Tibial nerve (tissue), 4 donors: ENCODE data around the gene SLC25A22.
A peak's percentile ranks its signal among the peaks of the same experiment; 100 is the strongest.

Source experiments
- EP300 ChIP-seq, 2 donors: sonication (generic); formaldehyde crosslinking; IDR thresholded peaks; one replicate each; pipeline ENCODE4 v1.6.1; 2017; ENCODE audit warnings: antibody characterized with exemption in 2 of 2, mild to moderate bottlenecking in 1 of 2
- POLR2A ChIP-seq, 2 donors: fragments of 450-650 bp; IDR thresholded peaks; one replicate each; pipeline ENCODE4 v1.6.1; 2017; ENCODE audit warnings: antibody characterized with exemption in 2 of 2, mild to moderate bottlenecking in 2 of 2, moderate library complexity in 2 of 2
- TF ChIP-seq, protein P1 (sequence below), 5 experiments: fragments of 200-600 bp in 3 of 5; fragments of 450-650 bp in 2 of 5; sonication (generic) in 3 of 5; IDR thresholded peaks; one replicate each; pipeline ENCODE4 v1.5.1; 2016 to 2019; ENCODE audit warnings: antibody characterized with exemption in 5 of 5, mild to moderate bottlenecking in 3 of 5, moderate library complexity in 2 of 5

DNA sequence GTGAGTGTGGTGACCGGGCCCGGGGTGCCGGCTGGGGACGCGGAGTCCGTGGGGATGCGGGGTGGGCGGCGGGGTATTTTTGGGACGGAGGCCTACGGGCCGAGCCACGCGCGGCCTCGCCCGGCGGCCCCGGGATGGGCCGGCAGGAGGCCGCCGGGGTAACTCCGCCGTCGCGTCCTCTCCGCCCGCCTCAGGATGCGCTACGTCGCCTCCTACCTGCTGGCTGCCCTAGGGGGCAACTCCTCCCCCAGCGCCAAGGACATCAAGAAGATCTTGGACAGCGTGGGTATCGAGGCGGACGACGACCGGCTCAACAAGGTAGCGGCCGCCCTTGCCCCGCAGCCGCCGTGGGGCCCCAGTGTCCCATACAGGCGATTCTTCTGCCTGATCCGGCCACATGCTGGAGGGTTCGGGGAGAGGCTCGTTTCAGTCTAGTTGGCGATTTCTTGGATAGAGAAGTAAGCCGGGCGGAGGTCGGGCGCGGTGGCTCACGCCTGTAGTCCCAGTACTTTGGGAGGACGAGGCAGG, 12.0 kb upstream of the SLC25A22 start:
- TF ChIP-seq, protein P1, sequence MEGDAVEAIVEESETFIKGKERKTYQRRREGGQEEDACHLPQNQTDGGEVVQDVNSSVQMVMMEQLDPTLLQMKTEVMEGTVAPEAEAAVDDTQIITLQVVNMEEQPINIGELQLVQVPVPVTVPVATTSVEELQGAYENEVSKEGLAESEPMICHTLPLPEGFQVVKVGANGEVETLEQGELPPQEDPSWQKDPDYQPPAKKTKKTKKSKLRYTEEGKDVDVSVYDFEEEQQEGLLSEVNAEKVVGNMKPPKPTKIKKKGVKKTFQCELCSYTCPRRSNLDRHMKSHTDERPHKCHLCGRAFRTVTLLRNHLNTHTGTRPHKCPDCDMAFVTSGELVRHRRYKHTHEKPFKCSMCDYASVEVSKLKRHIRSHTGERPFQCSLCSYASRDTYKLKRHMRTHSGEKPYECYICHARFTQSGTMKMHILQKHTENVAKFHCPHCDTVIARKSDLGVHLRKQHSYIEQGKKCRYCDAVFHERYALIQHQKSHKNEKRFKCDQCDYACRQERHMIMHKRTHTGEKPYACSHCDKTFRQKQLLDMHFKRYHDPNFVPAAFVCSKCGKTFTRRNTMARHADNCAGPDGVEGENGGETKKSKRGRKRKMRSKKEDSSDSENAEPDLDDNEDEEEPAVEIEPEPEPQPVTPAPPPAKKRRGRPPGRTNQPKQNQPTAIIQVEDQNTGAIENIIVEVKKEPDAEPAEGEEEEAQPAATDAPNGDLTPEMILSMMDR (IDR thresholded peaks at IDR 0.05), result peak in 1 of 5 experiments; percentile 27
- no peak for TF ChIP-seq EP300 (IDR thresholded peaks at IDR 0.05)
- TF ChIP-seq POLR2A (IDR thresholded peaks at IDR 0.05), result peak in 1 of 2 donors; percentile 59
